Rectal smooth muscle tissue (tissue), 1 donor: ENCODE results near the gene MUTYH.
A peak's percentile ranks its signal among the peaks of the same experiment; 100 is the strongest.

Experiments
- H3K27ac ChIP-seq: one replicate; pipeline ENCODE4 v1.7.0; 2013; ENCODE audit warnings: low read depth, low read length, inconsistent platforms
- H3K27me3 ChIP-seq: one replicate; pipeline ENCODE4 v1.7.0; 2013; ENCODE audit warnings: low read length; ENCODE audit not compliant: control insufficient read depth, insufficient read depth
- H3K36me3 ChIP-seq: one replicate; pipeline ENCODE4 v1.7.0; 2013; ENCODE audit warnings: low read length; ENCODE audit not compliant: control insufficient read depth, insufficient read depth
- H3K4me1 ChIP-seq: one replicate; pipeline ENCODE4 v1.7.0; 2013; ENCODE audit warnings: low read length; ENCODE audit not compliant: control insufficient read depth, insufficient read depth
- H3K4me3 ChIP-seq: one replicate; pipeline ENCODE4 v1.7.0; 2013; ENCODE audit warnings: low read length
- H3K9ac ChIP-seq: one replicate; pipeline ENCODE4 v1.7.0; 2013; ENCODE audit warnings: low read length

Gene MUTYH

GRCh38 chr1:45346473-45346872 is 6.2 kb upstream of the MUTYH start:
- H3K27me3 ChIP-seq = no peaks in the 10 kb centered on the region
- H3K9ac ChIP-seq = no peak overlapping the region
- no peak overlapping the region for H3K4me3 ChIP-seq
- H3K36me3 ChIP-seq = peaks cover 21% of the 10 kb centered on the region
- H3K27ac ChIP-seq = no peak overlapping the region
- peaks cover 25% of the 10 kb centered on the region for H3K4me1 ChIP-seq

- H3K4me1 ChIP-seq = peaks cover 35% of the 10 kb centered on the region
- H3K4me3 ChIP-seq = no peak overlapping the region
- no peak overlapping the region for H3K9ac ChIP-seq
- H3K27me3 ChIP-seq = no peaks in the 10 kb centered on the region
- H3K36me3 ChIP-seq = peaks cover 21% of the 10 kb centered on the region
- H3K27ac ChIP-seq = no peak overlapping the region
Measured at GRCh38 chr1:45345014-45345413, 4.8 kb upstream of the MUTYH start.

GRCh38 chr1:45344499-45344898 is 4.3 kb upstream of the MUTYH start:
- Histone ChIP-seq H3K4me1 (peaks cover 33% of the 10 kb centered on the region), H3K9ac (no peak overlapping the region), H3K4me3 (no peak overlapping the region), H3K27me3 (no peaks in the 10 kb centered on the region), H3K27ac (no peak overlapping the region), H3K36me3 (peaks cover 21% of the 10 kb centered on the region)

- peaks cover 27% of the 10 kb centered on the region for H3K36me3 ChIP-seq
- H3K27me3 ChIP-seq = no peaks in the 10 kb centered on the region
- H3K9ac ChIP-seq = peak overlapping the region; percentile 52
- H3K27ac ChIP-seq = peak overlapping the region; percentile 99
- H3K4me3 ChIP-seq = peak overlapping the region; percentile 96
- peaks cover 15% of the 10 kb centered on the region for H3K4me1 ChIP-seq
Measured at GRCh38 chr1:45340816-45341466, 701 bp upstream of the MUTYH start.

- Histone ChIP-seq H3K27ac (no peak overlapping the region), H3K4me3 (peak overlapping the region; percentile 8), H3K36me3 (peaks cover 22% of the 10 kb centered on the region), H3K4me1 (peaks cover 15% of the 10 kb centered on the region), H3K9ac (no peak overlapping the region), H3K27me3 (no peaks in the 10 kb centered on the region)
Measured at GRCh38 chr1:45337630-45338325, 2.5 kb downstream of the MUTYH start.

- H3K36me3 ChIP-seq = peaks cover 16% of the 10 kb centered on the region
- H3K27ac ChIP-seq = no peak overlapping the region
Measured at GRCh38 chr1:45335855-45336324, 4.3 kb downstream of the MUTYH start.

GRCh38 chr1:45334308-45335245 is 5.7 kb downstream of the MUTYH start:
- Histone ChIP-seq H3K27me3 (no peaks in the 10 kb centered on the region), H3K36me3 (peaks cover 16% of the 10 kb centered on the region), H3K4me1 (no peaks in the 10 kb centered on the region), H3K4me3 (no peak overlapping the region), H3K9ac (peak overlapping the region; percentile 13), H3K27ac (no peak overlapping the region)

More at GRCh38 chr1:45335855-45336324, 4.3 kb downstream of the MUTYH start:
- H3K9ac ChIP-seq = no peak overlapping the region
- no peak overlapping the region for H3K4me3 ChIP-seq
- H3K27me3 ChIP-seq = no peaks in the 10 kb centered on the region
- peaks cover 4% of the 10 kb centered on the region for H3K4me1 ChIP-seq

- no peaks in the 10 kb centered on the region for H3K4me1 ChIP-seq
- no peak overlapping the region for H3K9ac ChIP-seq
- peaks cover 11% of the 10 kb centered on the region for H3K36me3 ChIP-seq
- no peaks in the 10 kb centered on the region for H3K27me3 ChIP-seq
- H3K4me3 ChIP-seq = no peak overlapping the region
- H3K27ac ChIP-seq = no peak overlapping the region
Measured at GRCh38 chr1:45332346-45332720, 7.9 kb downstream of the MUTYH start.

- Histone ChIP-seq H3K4me3 (no peak overlapping the region), H3K9ac (no peak overlapping the region), H3K36me3 (peaks cover 11% of the 10 kb centered on the region), H3K4me1 (peaks cover 3% of the 10 kb centered on the region), H3K27me3 (no peaks in the 10 kb centered on the region), H3K27ac (no peak overlapping the region)
Measured at GRCh38 chr1:45331436-45332345, 8.5 kb downstream of the MUTYH start.

GRCh38 chr1:45329445-45329844 is 10.8 kb downstream of the MUTYH start:
- Histone ChIP-seq H3K27me3 (no peaks in the 10 kb centered on the region), H3K27ac (no peak overlapping the region), H3K4me3 (no peak overlapping the region), H3K4me1 (peaks cover 3% of the 10 kb centered on the region), H3K9ac (no peak overlapping the region), H3K36me3 (peaks cover 11% of the 10 kb centered on the region)

GRCh38 chr1:45328680-45329079 is 11.6 kb downstream of the MUTYH start:
- Histone ChIP-seq H3K36me3 (peaks cover 7% of the 10 kb centered on the region), H3K4me3 (no peak overlapping the region), H3K27ac (no peak overlapping the region), H3K9ac (no peak overlapping the region), H3K4me1 (peaks cover 3% of the 10 kb centered on the region), H3K27me3 (no peaks in the 10 kb centered on the region)
